Dermis blood vessel endothelial cell (primary cell): ENCODE results near the gene ITGAD. TPM values are rescaled to one million over a fixed set of nuclear protein-coding genes. Genes with fewer than 3 reads are reported as not detected.
A peak's percentile ranks its signal among the peaks of the same experiment; 100 is the strongest.
"Not testable (repeated sequence)": the region's sequence is repeated elsewhere in the genome, so short reads cannot be mapped to it uniquely, and the experiment has no call there.

Experiments used
- DNase-seq: peaks from one replicate; pipeline ENCODE4 v3.0.0; 2010
- total RNA-seq: library from RNA; depleted of rRNA; stranded (reverse); fragments of >200 nt; gene quantifications from 2 replicates; pipeline ENCODE4 v1.2.3, GENCODE V29; 2014

ITGAD gene
- total RNA-seq, 1 donor from 2014 or later: not detected

DNA sequence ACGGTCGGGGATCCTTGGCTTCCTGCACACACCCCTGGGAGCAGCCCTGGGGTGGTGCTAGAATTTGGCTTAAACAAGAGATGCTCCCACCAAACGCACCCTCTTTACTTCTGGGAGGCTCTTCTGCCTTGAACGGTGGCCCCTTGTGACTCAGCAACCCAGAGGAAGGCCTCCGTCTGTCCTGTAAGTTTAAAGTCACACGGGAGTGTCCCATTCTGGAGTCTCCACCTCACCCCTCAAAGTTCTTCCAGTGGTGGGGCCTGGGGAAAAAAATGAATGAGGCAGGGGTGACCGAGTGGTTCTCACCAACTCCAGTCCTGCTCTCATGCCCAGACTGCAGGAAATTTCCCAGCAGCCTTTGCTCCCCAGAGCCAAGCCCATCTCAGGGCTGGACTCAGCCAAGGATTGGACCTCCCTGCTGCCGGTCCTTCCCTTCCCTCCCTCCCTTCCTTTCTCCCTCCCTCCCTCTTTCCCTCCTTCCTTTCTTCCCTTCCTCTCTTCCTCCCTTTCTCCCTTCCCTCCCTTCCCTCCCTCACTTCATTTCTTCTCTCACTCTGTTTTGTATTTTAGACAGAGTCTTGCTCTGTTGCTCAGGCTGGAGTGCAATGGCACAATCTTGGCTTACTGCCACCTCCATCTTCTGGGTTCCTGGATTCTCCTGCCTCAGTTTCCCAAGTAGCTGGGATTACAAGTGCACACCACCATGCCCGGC lies 11.4 kb downstream of the ITGAD start:
- no peak for DNase-seq

DNA sequence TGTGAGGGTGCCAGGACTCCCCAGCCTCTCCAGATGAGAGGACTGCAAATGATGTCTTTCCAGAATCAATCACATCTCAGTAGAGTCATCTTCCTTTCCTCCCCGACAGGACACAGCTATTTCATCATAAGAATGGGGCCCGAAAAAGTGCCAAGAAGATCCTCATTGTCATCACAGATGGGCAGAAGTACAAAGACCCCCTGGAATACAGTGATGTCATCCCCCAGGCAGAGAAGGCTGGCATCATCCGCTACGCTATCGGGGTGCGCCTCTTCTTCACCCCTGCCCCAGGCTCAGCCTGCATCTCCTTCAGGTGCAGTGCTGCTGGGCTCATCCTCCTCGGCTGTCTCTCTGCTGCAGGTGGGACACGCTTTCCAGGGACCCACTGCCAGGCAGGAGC lies 14.3 kb downstream of the ITGAD start:
- no peak for DNase-seq

DNA sequence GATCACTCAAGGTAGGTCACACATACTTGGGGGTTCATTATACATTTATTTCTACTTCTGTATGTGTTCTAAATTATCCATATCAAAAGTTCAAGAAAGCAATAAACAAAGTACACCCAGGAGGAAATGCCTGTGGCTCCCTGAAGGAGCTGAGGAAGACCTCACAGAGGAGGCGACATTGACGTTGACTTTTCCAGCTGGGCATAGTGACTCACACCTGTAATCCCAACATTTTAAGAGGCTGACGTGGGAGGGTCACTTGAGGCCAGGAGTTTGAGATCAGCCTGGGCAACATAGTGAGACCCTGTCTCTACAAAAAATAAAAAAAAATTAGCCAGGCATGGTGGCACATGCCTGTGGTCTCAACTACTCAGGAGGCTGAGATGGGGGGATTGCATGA lies 16.3 kb downstream of the ITGAD start:
- peak; percentile 6 for DNase-seq

DNA sequence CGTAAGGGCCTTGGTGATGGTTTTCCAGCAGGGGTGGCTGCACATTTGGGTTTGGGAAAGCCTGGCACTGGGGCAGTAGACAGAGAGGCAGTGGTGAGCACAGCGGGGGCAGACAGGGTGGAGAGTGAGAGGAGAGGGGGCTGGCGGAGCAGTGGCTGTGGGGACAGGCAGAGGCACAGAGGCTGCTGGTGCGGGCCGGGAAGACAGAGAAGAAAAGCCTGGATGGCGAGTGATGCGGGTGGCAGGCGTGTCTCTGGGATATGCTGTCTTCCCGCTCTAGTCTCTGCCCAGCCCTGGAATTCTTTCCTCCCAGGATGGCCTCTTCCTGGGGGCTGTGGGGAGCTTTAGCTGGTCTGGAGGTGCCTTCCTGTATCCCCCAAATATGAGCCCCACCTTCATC lies 16.9 kb downstream of the ITGAD start:
- no peak for DNase-seq

DNA sequence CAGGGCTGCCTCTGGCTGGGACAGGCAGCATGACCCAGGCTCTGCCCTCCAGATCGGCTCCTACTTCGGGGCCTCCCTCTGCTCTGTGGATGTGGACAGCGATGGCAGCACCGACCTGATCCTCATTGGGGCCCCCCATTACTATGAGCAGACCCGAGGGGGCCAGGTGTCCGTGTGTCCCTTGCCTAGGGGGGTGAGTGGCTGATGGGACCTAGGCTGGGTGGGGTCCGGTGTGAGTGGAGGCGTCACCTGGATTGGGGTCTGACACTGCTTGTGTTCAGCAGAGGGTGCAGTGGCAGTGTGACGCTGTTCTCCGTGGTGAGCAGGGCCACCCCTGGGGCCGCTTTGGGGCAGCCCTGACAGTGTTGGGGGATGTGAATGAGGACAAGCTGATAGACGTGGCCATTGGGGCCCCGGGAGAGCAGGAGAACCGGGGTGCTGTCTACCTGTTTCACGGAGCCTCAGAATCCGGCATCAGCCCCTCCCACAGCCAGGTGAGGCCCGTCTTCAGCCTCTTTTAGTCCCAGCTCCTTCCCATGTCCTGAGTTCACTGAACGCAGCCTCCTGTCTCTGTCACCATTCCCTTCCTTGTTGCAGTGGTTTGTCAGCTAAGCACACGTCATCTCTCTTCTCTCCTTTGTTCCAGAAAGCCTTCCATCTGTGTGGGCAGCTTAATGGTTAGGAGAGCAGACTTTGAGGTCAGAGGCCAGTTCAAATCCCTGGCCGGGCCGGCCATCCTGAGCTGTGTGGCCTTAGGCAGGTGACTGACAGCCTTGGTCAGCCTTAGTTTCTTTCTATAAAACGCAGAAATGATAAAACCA lies 18.1 kb downstream of the ITGAD start:
- no peak for DNase-seq

DNA sequence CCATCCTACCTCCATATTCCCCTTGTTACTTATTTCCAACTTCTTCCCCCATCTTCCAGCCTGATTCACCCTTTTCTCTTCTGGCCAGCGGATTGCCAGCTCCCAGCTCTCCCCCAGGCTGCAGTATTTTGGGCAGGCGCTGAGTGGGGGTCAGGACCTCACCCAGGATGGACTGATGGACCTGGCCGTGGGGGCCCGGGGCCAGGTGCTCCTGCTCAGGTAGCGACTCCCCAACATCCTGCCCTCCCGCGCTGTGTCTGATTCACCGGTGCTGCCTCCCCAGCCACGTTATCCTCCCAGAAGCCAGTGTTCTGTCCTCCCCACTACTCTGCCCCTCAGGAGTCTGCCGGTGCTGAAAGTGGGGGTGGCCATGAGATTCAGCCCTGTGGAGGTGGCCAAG lies 19.6 kb downstream of the ITGAD start:
- no peak for DNase-seq

DNA sequence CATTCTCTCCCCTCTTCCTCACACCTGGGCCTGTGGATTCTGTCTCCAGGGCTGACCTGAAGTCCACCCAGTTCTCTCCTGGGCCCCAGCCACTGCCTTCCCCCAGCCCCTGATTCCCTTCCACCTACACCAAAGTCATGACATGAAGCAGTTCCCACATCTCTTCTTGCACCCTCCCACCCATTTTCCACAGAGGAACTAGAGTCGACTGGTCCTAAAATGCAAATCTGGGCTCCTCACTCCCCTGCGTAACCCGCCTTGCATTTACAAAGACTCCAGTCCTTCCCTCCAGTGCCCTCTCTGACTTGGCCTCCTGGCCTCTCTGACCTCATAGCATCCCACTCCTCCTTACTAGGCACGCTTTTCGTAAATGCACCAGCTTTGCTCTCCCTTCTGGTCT lies 20.2 kb downstream of the ITGAD start:
- no peak for DNase-seq

DNA sequence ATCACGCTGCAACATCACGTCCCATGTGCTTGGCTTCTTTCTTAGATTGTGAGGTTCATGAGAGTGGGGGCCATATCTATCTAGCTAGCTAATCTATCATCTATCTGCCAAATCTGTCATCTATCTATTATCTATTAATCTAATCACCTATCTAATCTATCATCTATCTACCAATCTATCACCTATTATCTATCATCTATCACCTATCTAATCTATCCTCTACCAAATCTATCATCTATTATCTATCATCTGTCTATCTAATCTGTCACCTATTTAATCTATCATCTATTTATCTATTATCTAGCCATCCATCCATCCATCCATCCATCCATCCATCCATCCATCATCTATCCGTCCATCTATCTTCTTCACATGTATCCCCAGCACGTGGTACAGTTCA lies 20.8 kb downstream of the ITGAD start:
- DNase-seq: no peak

GRCh38 chr16:31414706-31415105 lies 21.6 kb downstream of the ITGAD start:
- no peak for DNase-seq

DNA sequence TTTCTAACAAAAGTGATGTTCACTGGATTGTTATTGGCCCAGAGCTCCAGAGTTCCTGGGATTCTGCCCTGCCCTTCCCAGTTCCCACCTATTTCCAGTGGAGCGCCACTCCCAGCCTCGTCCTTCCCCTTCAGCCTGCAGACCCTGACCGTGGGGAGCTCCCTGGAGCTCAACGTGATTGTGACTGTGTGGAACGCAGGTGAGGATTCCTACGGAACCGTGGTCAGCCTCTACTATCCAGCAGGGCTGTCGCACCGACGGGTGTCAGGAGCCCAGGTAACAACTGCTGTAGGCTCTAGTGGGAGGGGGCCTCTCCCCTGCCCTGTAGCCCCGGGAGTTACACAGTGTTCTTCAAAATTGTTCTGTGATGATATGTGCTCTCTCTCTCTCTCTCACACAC lies 23.2 kb downstream of the ITGAD start:
- DNase-seq: no peak

- not testable (repeated sequence) for DNase-seq
Observed at GRCh38 chr16:31417036-31417435, 23.9 kb downstream of the ITGAD start.

DNA sequence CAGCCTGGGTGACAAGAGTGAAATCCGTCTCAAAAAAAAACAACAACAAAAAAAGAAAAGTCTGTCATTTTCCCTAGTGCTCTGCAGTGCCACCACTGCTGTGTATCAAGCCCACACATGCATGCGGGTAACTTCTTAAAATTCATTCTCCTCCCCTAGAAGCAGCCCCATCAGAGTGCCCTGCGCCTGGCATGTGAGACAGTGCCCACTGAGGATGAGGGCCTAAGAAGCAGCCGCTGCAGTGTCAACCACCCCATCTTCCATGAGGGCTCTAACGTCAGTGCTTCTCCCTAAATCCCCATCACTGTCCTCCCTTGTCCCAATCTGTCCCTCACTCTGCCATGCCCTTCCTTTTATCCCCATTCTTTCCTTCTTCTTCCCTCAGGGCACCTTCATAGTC lies 24.8 kb downstream of the ITGAD start:
- no peak for DNase-seq

GRCh38 chr16:31420037-31420436 lies 26.9 kb downstream of the ITGAD start:
- no peak for DNase-seq

GRCh38 chr16:31421587-31421986 lies 28.5 kb downstream of the ITGAD start:
- DNase-seq: no peak

DNA sequence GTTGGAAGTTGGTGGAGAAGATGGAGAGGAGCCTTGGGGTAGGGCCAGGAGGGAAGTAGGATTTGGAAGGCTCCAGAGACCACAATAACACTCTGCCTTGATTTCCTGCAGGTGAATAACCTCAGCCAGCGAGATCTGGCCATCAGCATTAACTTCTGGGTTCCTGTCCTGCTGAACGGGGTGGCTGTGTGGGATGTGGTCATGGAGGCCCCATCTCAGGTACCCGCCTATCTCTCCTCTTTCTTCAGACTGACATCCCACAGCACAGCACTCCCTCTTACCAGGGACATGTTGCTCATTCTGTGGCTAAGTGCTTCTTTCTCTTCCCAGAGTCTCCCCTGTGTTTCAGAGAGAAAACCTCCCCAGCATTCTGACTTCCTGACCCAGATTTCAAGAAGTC lies 30.1 kb downstream of the ITGAD start:
- no peak for DNase-seq

DNA sequence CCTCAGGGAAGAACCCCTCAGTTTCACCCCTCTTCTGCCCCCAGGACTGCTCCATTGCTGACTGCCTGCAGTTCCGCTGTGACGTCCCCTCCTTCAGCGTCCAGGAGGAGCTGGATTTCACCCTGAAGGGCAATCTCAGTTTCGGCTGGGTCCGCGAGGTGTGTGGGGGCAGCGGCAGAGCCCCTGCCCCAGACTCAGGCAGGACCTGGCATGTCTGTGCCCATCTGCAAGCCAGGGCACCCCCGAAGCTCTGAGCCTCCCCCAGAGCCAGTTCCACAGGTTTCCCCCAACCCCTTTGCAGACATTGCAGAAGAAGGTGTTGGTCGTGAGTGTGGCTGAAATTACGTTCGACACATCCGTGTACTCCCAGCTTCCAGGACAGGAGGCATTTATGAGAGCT lies 30.7 kb downstream of the ITGAD start:
- no peak for DNase-seq

DNA sequence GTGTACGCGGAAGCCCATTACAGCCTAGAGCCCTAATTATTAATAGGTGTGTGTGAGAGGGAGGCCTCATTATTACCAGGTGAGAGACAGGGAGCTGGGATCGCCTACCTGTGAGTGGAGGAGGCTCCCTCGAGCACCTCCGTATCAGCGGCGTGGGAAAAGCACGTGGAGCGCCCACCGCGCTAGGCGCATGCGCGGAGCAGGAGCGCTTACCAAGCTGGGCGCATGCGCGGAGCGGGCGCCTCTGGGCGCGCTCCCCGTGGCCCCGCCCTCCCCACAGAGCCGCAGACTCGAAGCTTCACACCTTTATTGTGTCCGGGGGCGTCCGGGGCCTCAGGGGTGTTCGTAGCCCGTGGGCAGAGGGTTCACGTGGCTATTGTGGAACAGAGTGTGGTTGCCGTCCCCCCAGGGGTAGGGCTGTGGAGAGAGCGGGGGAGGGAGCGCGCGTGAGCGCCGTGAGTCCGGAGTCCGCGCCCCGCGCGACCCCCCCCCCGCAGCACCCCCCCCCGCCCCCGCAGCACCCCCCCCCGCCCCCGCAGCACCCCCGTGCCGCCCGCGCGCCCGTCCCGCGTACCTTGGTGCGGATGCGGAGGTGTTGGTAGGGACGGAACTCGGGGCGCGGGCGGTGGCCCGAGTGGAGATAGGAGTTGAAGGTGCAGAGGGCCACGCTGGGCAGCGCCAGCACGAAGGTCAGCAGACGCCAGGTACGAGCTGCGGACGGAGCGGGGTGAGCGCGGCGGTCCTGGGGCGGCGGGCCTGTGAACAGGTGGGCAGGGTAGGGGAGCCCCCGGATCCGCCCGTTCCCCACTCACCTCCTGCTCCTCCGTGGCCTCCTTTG lies 34.5 kb downstream of the ITGAD start:
- peak; percentile 26 for DNase-seq

DNA sequence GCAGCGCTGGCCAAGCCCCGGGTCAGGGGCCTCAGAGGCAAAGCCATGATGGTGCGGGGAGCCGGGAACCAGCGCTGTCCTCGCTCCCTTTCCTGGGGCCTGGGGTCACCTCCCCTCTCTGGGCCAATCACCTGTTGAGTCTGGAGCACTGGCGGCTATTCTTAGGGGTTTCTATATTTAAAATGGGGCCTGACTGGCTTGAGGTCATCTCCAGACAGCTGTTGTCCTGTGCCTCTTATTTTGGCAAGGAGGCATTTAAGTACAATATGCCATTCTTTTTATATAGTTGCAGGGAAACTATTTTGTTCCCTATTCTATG lies 35.1 kb downstream of the ITGAD start, which contains the start of gene COX6A2:
Gene COX6A2, minus strand, starts transcription at position 82 of the 319 bp plus-strand sequence. Its CDS starts 35 bp downstream, at position 47.
- no peak for DNase-seq

DNA sequence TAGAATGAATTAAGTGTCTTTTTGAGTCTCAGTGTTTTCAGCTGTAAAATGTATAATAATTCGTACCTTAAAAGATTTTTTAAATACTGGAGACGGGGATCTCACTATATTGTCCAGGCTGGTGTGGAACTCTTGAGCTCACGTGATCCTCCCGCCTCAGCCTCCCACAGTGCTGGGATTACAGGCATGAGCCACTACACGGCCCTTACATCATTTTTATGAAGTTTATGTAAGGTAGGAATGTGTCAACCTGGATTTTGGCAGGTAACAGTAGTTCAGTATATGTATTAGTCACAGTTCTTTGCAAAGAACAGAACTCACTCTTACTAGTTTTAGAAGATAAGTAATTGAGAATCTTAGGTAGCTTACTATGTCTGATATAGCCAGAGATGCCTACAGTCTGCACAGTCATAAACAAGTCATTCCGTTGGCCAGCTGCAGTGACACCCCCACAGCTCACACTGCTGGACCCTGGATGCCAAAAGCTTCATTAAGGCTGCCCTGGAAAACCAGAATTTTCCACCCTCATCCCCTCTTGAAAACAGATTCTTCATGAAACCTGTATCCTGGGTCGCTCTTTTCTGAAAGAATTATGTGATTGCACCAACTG lies 35.6 kb downstream of the ITGAD start:
- no peak for DNase-seq

DNA sequence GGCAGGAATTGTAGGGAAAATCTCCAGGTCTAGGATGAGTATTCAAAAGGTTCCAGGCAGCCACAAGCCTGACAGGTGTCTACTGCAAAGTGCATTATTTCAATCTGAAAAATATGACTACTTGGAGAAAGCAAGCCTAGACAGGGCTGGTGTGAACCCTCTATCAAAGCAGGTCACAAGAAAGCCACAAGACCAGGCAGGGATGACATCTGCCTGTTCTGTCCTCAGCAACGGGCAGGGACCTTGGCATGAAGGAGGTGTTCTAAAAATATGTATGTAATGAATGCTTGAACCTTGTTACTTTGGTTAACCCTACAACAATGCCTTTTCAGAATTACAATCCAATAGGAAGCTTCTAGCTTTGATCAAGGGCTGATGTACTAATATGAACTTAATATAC lies 36.2 kb downstream of the ITGAD start:
- DNase-seq: no peak

DNA sequence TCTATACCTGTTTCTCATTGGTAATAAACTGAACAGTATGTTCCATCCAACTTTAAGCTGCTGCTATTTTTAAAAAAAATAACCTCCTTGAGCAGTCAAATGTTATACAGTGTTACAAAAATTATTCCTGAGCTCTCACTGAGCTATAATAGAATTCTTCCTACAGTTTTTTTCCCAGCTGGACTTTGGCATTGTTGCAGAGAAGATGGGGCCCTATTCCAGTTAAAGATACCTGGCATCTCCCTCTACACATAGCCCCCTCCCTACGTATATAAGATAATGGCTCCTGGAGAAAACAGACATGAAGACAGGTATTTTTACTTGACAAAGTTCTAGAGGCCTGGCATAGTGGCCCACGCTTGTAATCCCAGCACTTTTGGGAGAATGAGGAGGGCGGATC lies 36.7 kb downstream of the ITGAD start:
- DNase-seq: no peak

GRCh38 chr16:31430380-31431052 lies 37.4 kb downstream of the ITGAD start:
- DNase-seq: no peak
